Adrenal gland (tissue), 12 donors: ENCODE results near the gene NDST1. TPM values are rescaled to one million over a fixed set of nuclear protein-coding genes. Genes with fewer than 3 reads are reported as not detected.
A peak's percentile ranks its signal among the peaks of the same experiment; 100 is the strongest.

Experiments
- DNase-seq, 7 donors: peaks; one replicate each; pipeline ENCODE4 v3.0.0-alpha.2; 2019 to 2020
- H3K27ac ChIP-seq, 5 donors: fragments of 200-600 bp; sonication (generic) in 4 of 5; 1 replicate in 3 of 5; 2 replicates in 2 of 5; pipeline versions ENCODE4 v1.5.1 to v1.8.0; 2016 to 2020; ENCODE audit warnings: mild to moderate bottlenecking in 1 of 5
- H3K27me3 ChIP-seq: fragments of 200-600 bp; 2 replicates; pipeline ENCODE4 v1.8.0; 2021
- H3K36me3 ChIP-seq, 2 donors: fragments of 200-600 bp; replicated peaks in 1 of 2; 1 replicate in 1 of 2; 2 replicates in 1 of 2; pipeline versions ENCODE4 v1.5.1 to v1.8.0; 2018 to 2022
- H3K4me1 ChIP-seq, 2 donors: fragments of 200-600 bp; replicated peaks in 1 of 2; 1 replicate in 1 of 2; 2 replicates in 1 of 2; pipeline versions ENCODE4 v1.5.1 to v1.8.0; 2018 to 2021
- H3K4me3 ChIP-seq, 4 donors: fragments of 200-600 bp; sonication (generic) in 3 of 4; one replicate each; pipeline ENCODE4 v1.5.1; 2016 to 2018
- H3K9me3 ChIP-seq, 3 donors: fragments of 200-600 bp; sonication (generic) in 1 of 3; replicated peaks in 1 of 3; 1 replicate in 2 of 3; 2 replicates in 1 of 3; pipeline versions ENCODE4 v1.5.1 to v1.8.0; 2016 to 2021
- CTCF ChIP-seq, 6 experiments: fragments of 450-650 bp in 4 of 6; fragments of 200-600 bp in 2 of 6; sonication (generic) in 1 of 6; IDR thresholded peaks; 1 replicate in 5 of 6; 2 replicates in 1 of 6; pipeline versions ENCODE4 v1.5.1 to v1.8.0; 2016 to 2021; ENCODE audit warnings: antibody characterized with exemption in 6 of 6, mild to moderate bottlenecking in 2 of 6, moderate library complexity in 1 of 6
- POLR2A ChIP-seq, 2 donors: fragments of 450-650 bp; IDR thresholded peaks; one replicate each; pipeline ENCODE4 v1.6.1; 2017; ENCODE audit warnings: antibody characterized with exemption in 2 of 2, mild to moderate bottlenecking in 2 of 2, moderate library complexity in 1 of 2
- WGBS, 4 donors: extraction: QIAGEN DNeasy Blood & Tissue Kit in 2 of 4; methylation state at CpG; one replicate each; pipeline versions ENCODE4 v1.1.5 to v1.1.7; 2013 to 2017; 5-methylcytosine and 5-hydroxymethylcytosine counted together
- intact Hi-C, 2 donors: fragments of 100-400 bp; cut with DNase I; formaldehyde crosslinking; loops; one replicate each; pipeline versions ENCODE4 v1.14.1 to v1.15.0; 2022 to 2023
- polyA plus RNA-seq, 3 donors: library from polyadenylated mRNA; stranded (reverse); fragments of 200-250 nt in 2 of 3; fragments of 350-450 nt in 1 of 3; fragmentation: Illumina TruSeq in 1 of 3; extraction: RNeasy Lipid Tissue Mini Kit (QIAGEN cat#74804) in 1 of 3; gene quantifications; one replicate each; pipeline ENCODE4 v1.2.3, GENCODE V29; 2013 to 2014
- total RNA-seq, 9 donors: library from RNA; depleted of rRNA in 4 of 9; stranded (reverse); fragments of >200 nt in 4 of 9; fragments of 120-200 nt in 1 of 9; fragmentation: NEBNext Ultra II Directional in 1 of 9; extraction: Animal tissue kit (Norgen Biotek cat#: 25700) in 1 of 9; gene quantifications; one replicate each; pipeline versions ENCODE4 v1.1.0 to v1.2.4, GENCODE V29; 2013 to 2023
- donor health status: healthy with polysubstance abuse.
- donor health status: Bipolar disorder and iron deficiency.
- donor health status: DM: yes; HTN: yes; CAD: no.
- donor health status: DM: no; HTN: no; CAD: no.
- donor health status: DM: no; HTN: no; CAD: no.
- donor health status: DM: yes; HTN: yes; CAD: no.

Gene NDST1
- total and polyA plus RNA-seq, 12 donors = 9.6 to 154 (median 94.7) TPM

DNA sequence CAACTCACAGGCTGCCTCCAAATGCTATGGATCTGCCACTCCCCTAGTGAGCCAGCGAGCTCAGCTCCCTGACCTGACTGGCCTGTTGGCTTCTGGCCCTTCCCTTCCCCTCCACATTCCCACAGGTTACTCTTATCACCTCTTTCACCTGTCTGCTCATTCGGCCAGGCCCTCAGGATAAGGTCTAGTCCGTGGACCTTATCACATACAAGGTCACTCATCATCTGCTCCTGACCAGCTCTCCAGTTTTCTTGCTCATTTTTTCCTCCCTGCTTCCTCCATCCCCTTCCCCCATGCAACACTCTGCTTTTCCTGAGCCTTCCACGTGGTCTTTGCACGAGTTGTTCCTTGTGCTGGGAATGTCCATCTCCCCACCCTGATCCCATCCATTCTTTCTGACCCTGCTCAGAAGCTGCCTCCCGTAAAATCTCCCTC, 25.9 kb upstream of the NDST1 start:
- no peak for TF ChIP-seq POLR2A (IDR thresholded peaks at IDR 0.05)
- TF ChIP-seq CTCF (IDR thresholded peaks at IDR 0.05) = no peak
- no peaks in the 10 kb centered on the region for H3K9me3 ChIP-seq
- WGBS, 4 donors = 55 to 75% (median 61%) methylated on average over 6 of the region's 6 CpGs
- peaks cover 10 to 12% of the 10 kb centered on the region in 2 donors for H3K4me1 ChIP-seq
- no peaks in the 10 kb centered on the region for H3K27me3 ChIP-seq
- DNase-seq = no peak
- no peaks in the 10 kb centered on the region for H3K36me3 ChIP-seq
- intact Hi-C loops = no loop called here
- no peak overlapping the region for H3K27ac ChIP-seq
- H3K4me3 ChIP-seq = no peak overlapping the region

DNA sequence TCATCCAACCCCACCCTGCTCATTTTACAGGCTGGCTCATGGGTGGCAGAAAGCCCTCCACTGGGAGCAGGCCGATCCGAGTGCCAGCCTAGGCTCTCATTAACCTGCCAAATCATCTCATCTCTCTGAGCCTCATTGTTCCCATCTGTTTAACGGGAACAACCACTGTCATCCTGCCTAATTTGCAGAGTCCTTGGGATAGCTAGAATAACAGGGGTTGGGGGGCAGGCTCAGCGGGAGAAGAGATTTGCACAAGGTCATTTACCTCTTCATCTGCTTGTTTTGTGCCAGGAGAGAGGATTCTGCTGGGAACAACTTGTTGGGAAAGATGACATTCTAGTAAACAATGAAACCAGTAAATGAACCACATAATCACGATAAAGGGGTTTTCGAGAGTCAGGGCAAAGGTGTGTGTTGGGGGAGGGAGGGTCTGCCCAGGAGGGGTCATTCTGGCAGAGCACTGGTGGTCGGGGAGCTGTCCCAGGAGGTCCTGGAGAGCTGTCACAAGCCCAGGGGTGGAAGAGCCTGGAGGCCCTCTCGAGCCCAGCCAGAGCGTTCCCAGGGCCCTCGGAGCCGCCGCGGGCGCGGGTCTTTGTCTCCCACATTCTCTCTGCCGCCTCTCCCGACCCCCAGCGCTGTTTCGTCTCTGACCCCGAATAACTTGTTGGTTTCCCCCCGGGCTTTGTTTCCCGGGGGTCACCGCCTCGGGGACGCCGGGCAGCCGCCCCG, 22.8 kb upstream of the NDST1 start:
- intact Hi-C loops = no loop called here
- H3K27ac ChIP-seq = peak overlapping the region in 4 of 5 donors; percentile 87 to 97 (median 92)
- H3K27me3 ChIP-seq = no peaks in the 10 kb centered on the region
- WGBS, 4 donors = 11 to 59% (median 12%) methylated on average over 7 to 28 of the region's 28 CpGs
- H3K9me3 ChIP-seq = no peaks in the 10 kb centered on the region
- H3K4me1 ChIP-seq = peaks cover 40 to 43% of the 10 kb centered on the region in 2 donors
- peak overlapping the region; percentile 85 to 100 (median 95) for H3K4me3 ChIP-seq
- DNase-seq = no peak
- TF ChIP-seq POLR2A (IDR thresholded peaks at IDR 0.05) (no peak), CTCF (IDR thresholded peaks at IDR 0.05) (no peak)
- H3K36me3 ChIP-seq = no peaks in the 10 kb centered on the region

DNA sequence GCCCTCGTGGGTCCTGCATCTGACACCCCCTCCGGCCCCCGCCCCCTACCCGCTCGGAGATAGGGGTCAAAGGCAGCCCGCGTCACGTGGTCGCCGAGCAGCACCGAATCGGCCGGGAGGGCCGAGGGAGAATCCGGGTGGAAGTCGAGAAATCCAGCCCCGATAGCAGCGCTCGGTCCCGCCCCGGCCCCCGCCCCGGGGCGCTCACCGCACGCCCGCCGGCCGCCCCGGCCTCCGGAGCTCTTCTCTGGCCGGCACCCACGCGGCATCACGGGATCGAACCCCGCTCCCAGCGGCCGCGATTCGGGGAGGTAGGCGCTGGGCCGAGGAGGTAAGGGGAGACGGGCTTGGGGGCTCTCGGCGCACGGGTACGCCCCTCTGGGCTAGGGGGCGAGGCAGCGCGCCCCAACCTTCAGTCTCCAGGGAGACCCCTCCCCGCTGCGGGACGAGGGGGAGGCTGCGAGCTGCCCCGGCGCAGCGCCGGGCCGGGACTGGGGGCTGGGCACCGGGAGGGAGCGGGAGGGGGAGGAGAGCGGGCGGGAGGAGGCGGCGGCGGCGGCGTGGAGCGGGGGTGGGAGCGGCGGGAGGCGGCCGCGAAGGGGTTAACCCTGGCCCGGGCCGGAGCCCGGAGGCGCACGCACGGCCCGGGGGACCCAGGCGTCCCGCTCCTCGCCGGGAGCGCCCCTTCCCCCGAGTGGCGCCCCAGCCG, 22.1 kb upstream of the NDST1 start:
- 1 to 3% (median 1%) methylated on average over 6 to 85 of the region's 90 CpGs; no CpG with 5 or more reads in 1 of the 4 donors for whole genome bisulfite sequencing, 4 donors
- Histone ChIP-seq H3K4me1 (peaks cover 48 to 50% of the 10 kb centered on the region in 2 donors), H3K4me3 (peak overlapping the region; percentile 85 to 100 (median 95)), H3K27me3 (no peaks in the 10 kb centered on the region), H3K27ac (peak overlapping the region in 4 of 5 donors; percentile 87 to 97 (median 92)), H3K36me3 (no peaks in the 10 kb centered on the region), H3K9me3 (no peaks in the 10 kb centered on the region)
- peak; percentile 70 to 79 (median 76) for DNase-seq
- TF ChIP-seq CTCF (IDR thresholded peaks at IDR 0.05) (peak in 1 of 6 experiments; percentile 3), POLR2A (IDR thresholded peaks at IDR 0.05) (no peak)
- intact Hi-C loops = no loop called here

GRCh38 chr5:150486402-150487198, 21.3 kb upstream of the NDST1 start:
- Histone ChIP-seq H3K27me3 (no peaks in the 10 kb centered on the region), H3K36me3 (no peaks in the 10 kb centered on the region), H3K4me3 (peak overlapping the region; percentile 37 to 100 (median 79)), H3K4me1 (peaks cover 55 to 58% of the 10 kb centered on the region in 2 donors), H3K27ac (peak overlapping the region; percentile 42 to 97 (median 90)), H3K9me3 (no peaks in the 10 kb centered on the region)
- TF ChIP-seq POLR2A (IDR thresholded peaks at IDR 0.05) = peak in 1 of 2 donors; percentile 27
- peak in 1 of 6 experiments; percentile 26 for TF ChIP-seq CTCF (IDR thresholded peaks at IDR 0.05)
- 0 to 2% (median 2%) methylated on average over 6 to 60 of the region's 60 CpGs for WGBS, 4 donors
- intact Hi-C loops = no loop called here
- DNase-seq = peak in 6 of 7 donors; percentile 63 to 76 (median 70)
